ENCODE data around the gene ABCG4.
"Not testable (repeated sequence)": the region's sequence is repeated elsewhere in the genome, so short reads cannot be mapped to it uniquely, and the experiment has no call there.

Gene ABCG4

GRCh38 chr11:119201236-119201635 lies 52.4 kb downstream of the ABCG4 start:
- WGBS (ENCODE audit: insufficient coverage) = 100% methylated on average over 4 of the region's 5 CpGs
- CTCF ChIA-PET = interaction anchor here (1.7 to 1.9 kb wide), 2 partner anchors 28 to 65 kb away, joined by 4 read pairs; no protein-coding TSS in a partner anchor
- POLR2A ChIA-PET = not testable (repeated sequence)

DNA sequence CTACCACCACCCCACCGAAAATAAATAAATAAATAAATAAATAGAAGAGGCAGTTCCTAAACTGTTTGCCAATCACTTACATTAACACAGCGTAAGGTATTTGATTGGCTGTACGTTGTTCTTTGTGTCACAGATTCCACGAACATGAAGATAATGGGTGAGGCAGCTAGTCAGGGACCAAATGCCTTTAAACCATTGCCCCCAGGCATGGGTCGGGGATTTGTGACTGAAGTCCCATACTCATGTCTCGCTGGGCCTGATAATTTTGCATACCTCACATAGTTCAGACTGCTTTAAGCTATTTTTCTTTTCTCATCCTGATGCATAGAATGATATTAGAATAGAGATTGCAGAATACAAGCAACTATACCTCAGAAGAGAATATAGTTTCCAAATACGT lies 53.7 kb downstream of the ABCG4 start:
- POLR2A ChIA-PET = no interaction called here
- H3K4me3 ChIP-seq (ENCODE audit: control insufficient read depth in 1 of 7, extremely low read depth in 1 of 7, insufficient read depth in 4 of 7, low read depth in 2 of 7, low read length in 6 of 7) = no peak overlapping the region
- DNase-seq = no peak
- CTCF ChIA-PET = interaction anchor here (1.0 to 1.7 kb wide), 4 partner anchors 12 to 121 kb away, joined by 3 to 4 read pairs (median 3); no protein-coding TSS in a partner anchor
- H3K36me3 ChIP-seq (ENCODE audit: control insufficient read depth in 4 of 4, insufficient read depth in 4 of 4, low read length in 3 of 4) = no peaks in the 10 kb centered on the region
- WGBS (ENCODE audit: insufficient coverage) = 97% methylated on average over 5 of the region's 7 CpGs
- H3K27me3 ChIP-seq (replicated peaks in 2 of 5; ENCODE audit: control insufficient read depth in 4 of 5, insufficient read depth in 5 of 5, low read length in 4 of 5) = no peaks in the 10 kb centered on the region
- no peak overlapping the region for H3K27ac ChIP-seq (ENCODE audit: insufficient read depth in 1 of 2, low read depth in 1 of 2, low read length in 2 of 2, poor library complexity in 1 of 2, severe bottlenecking in 2 of 2)
- H3K9me3 ChIP-seq (ENCODE audit: control extremely low read depth in 1 of 5, control insufficient read depth in 4 of 5, insufficient read depth in 2 of 5, low read depth in 1 of 5, low read length in 4 of 5) = no peaks in the 10 kb centered on the region
- H3K4me1 ChIP-seq (ENCODE audit: control extremely low read depth in 1 of 4, control insufficient read depth in 4 of 4, insufficient read depth in 4 of 4, low read length in 3 of 4) = peaks cover 13 to 19% (median 17%) of the 10 kb centered on the region in 4 experiments

More at GRCh38 chr11:119201236-119201635, 52.4 kb downstream of the ABCG4 start:
- not testable (repeated sequence) for H3K4me3 ChIP-seq (ENCODE audit: control insufficient read depth in 1 of 7, extremely low read depth in 1 of 7, insufficient read depth in 4 of 7, low read depth in 2 of 7, low read length in 6 of 7); H3K36me3 ChIP-seq (ENCODE audit: control insufficient read depth in 4 of 4, insufficient read depth in 4 of 4, low read length in 3 of 4); H3K9me3 ChIP-seq (ENCODE audit: control extremely low read depth in 1 of 5, control insufficient read depth in 4 of 5, insufficient read depth in 2 of 5, low read depth in 1 of 5, low read length in 4 of 5); H3K27me3 ChIP-seq (replicated peaks in 2 of 5; ENCODE audit: control insufficient read depth in 4 of 5, insufficient read depth in 5 of 5, low read length in 4 of 5); DNase-seq; H3K27ac ChIP-seq (ENCODE audit: insufficient read depth in 1 of 2, low read depth in 1 of 2, low read length in 2 of 2, poor library complexity in 1 of 2, severe bottlenecking in 2 of 2)
- H3K4me1 ChIP-seq (ENCODE audit: control extremely low read depth in 1 of 4, control insufficient read depth in 4 of 4, insufficient read depth in 4 of 4, low read length in 3 of 4) = peaks cover 11 to 12% (median 12%) of the 10 kb centered on the region in 4 experiments

GRCh38 chr11:119204066-119204465 lies 55.2 kb downstream of the ABCG4 start:
- H3K36me3 ChIP-seq (ENCODE audit: control insufficient read depth in 4 of 4, insufficient read depth in 4 of 4, low read length in 3 of 4) = no peaks in the 10 kb centered on the region
- ChIA-PET POLR2A (no interaction called here), CTCF (interaction anchor here (0.8 to 1.7 kb wide), 9 partner anchors 21 to 135 kb away, joined by 3 to 6 read pairs (median 3); partner anchors contain the start of gene C2CD2L)
- WGBS (ENCODE audit: insufficient coverage) = 97% methylated on average over 8 of the region's 9 CpGs
- H3K4me3 ChIP-seq (ENCODE audit: control insufficient read depth in 1 of 7, extremely low read depth in 1 of 7, insufficient read depth in 4 of 7, low read depth in 2 of 7, low read length in 6 of 7) = no peak overlapping the region
- DNase-seq = no peak
- H3K4me1 ChIP-seq (ENCODE audit: control extremely low read depth in 1 of 4, control insufficient read depth in 4 of 4, insufficient read depth in 4 of 4, low read length in 3 of 4) = peaks cover 17 to 24% (median 22%) of the 10 kb centered on the region in 4 experiments
- no peak overlapping the region for H3K27ac ChIP-seq (ENCODE audit: insufficient read depth in 1 of 2, low read depth in 1 of 2, low read length in 2 of 2, poor library complexity in 1 of 2, severe bottlenecking in 2 of 2)
- H3K27me3 ChIP-seq (replicated peaks in 2 of 5; ENCODE audit: control insufficient read depth in 4 of 5, insufficient read depth in 5 of 5, low read length in 4 of 5) = no peaks in the 10 kb centered on the region
- no peaks in the 10 kb centered on the region for H3K9me3 ChIP-seq (ENCODE audit: control extremely low read depth in 1 of 5, control insufficient read depth in 4 of 5, insufficient read depth in 2 of 5, low read depth in 1 of 5, low read length in 4 of 5)

- H3K36me3 ChIP-seq (ENCODE audit: control insufficient read depth in 4 of 4, insufficient read depth in 4 of 4, low read length in 3 of 4) = no peaks in the 10 kb centered on the region
- ChIA-PET POLR2A (no interaction called here), CTCF (interaction anchor here (0.6 to 1.6 kb wide), 8 partner anchors 36 to 134 kb away, joined by 3 to 6 read pairs (median 3); no protein-coding TSS in a partner anchor)
- peak overlapping the region in 1 of 2 experiments; percentile 71 for H3K27ac ChIP-seq (ENCODE audit: insufficient read depth in 1 of 2, low read depth in 1 of 2, low read length in 2 of 2, poor library complexity in 1 of 2, severe bottlenecking in 2 of 2)
- H3K4me3 ChIP-seq (ENCODE audit: control insufficient read depth in 1 of 7, extremely low read depth in 1 of 7, insufficient read depth in 4 of 7, low read depth in 2 of 7, low read length in 6 of 7) = peak overlapping the region in 6 of 7 experiments; percentile 70 to 93 (median 89)
- H3K27me3 ChIP-seq (replicated peaks in 2 of 5; ENCODE audit: control insufficient read depth in 4 of 5, insufficient read depth in 5 of 5, low read length in 4 of 5) = no peaks in the 10 kb centered on the region
- WGBS (ENCODE audit: insufficient coverage) = 21% methylated on average over 5 of the region's 10 CpGs
- H3K9me3 ChIP-seq (ENCODE audit: control extremely low read depth in 1 of 5, control insufficient read depth in 4 of 5, insufficient read depth in 2 of 5, low read depth in 1 of 5, low read length in 4 of 5) = no peaks in the 10 kb centered on the region
- DNase-seq = peak in 1 of 3 donors; percentile 8
- peaks cover 17 to 24% (median 22%) of the 10 kb centered on the region in 4 experiments for H3K4me1 ChIP-seq (ENCODE audit: control extremely low read depth in 1 of 4, control insufficient read depth in 4 of 4, insufficient read depth in 4 of 4, low read length in 3 of 4)
Observed at GRCh38 chr11:119205080-119205479, 56.2 kb downstream of the ABCG4 start.

- peak within 1 kb of the TSS; percentile 70 to 98 (median 88) for H3K4me3 ChIP-seq (ENCODE audit: control insufficient read depth in 1 of 7, extremely low read depth in 1 of 7, insufficient read depth in 4 of 7, low read depth in 2 of 7, low read length in 6 of 7)
- ChIA-PET POLR2A (interaction anchor here (0.5 kb wide), 1 partner anchor 9 kb away, joined by 4 read pairs; no protein-coding TSS in a partner anchor), CTCF (interaction anchor here (0.5 to 1.9 kb wide), 15 partner anchors 41 to 120 kb away, joined by 3 to 8 read pairs (median 3); partner anchors contain the start of gene HINFP)
- peak within 1 kb of the TSS in 1 of 2 experiments; percentile 71 for H3K27ac ChIP-seq (ENCODE audit: insufficient read depth in 1 of 2, low read depth in 1 of 2, low read length in 2 of 2, poor library complexity in 1 of 2, severe bottlenecking in 2 of 2)
- WGBS (ENCODE audit: insufficient coverage) = 0% methylated on average over 44 of the region's 88 CpGs
- H3K27me3 ChIP-seq (replicated peaks in 2 of 5; ENCODE audit: control insufficient read depth in 4 of 5, insufficient read depth in 5 of 5, low read length in 4 of 5) = no peaks in the 10 kb centered on the region
- peak; percentile 87 to 93 (median 90) for DNase-seq
- no peaks in the 10 kb centered on the region for H3K36me3 ChIP-seq (ENCODE audit: control insufficient read depth in 4 of 4, insufficient read depth in 4 of 4, low read length in 3 of 4)
- H3K9me3 ChIP-seq (ENCODE audit: control extremely low read depth in 1 of 5, control insufficient read depth in 4 of 5, insufficient read depth in 2 of 5, low read depth in 1 of 5, low read length in 4 of 5) = no peaks in the 10 kb centered on the region
- peaks cover 17 to 24% (median 22%) of the 10 kb centered on the region in 4 experiments for H3K4me1 ChIP-seq (ENCODE audit: control extremely low read depth in 1 of 4, control insufficient read depth in 4 of 4, insufficient read depth in 4 of 4, low read length in 3 of 4)
Observed at GRCh38 chr11:119205574-119206510, 57.0 kb downstream of the ABCG4 start, which contains the start of gene CBL. Gene CBL (plus strand): TSS chr11:119206339. CDS start chr11:119206418, 79 bp downstream.

DNA sequence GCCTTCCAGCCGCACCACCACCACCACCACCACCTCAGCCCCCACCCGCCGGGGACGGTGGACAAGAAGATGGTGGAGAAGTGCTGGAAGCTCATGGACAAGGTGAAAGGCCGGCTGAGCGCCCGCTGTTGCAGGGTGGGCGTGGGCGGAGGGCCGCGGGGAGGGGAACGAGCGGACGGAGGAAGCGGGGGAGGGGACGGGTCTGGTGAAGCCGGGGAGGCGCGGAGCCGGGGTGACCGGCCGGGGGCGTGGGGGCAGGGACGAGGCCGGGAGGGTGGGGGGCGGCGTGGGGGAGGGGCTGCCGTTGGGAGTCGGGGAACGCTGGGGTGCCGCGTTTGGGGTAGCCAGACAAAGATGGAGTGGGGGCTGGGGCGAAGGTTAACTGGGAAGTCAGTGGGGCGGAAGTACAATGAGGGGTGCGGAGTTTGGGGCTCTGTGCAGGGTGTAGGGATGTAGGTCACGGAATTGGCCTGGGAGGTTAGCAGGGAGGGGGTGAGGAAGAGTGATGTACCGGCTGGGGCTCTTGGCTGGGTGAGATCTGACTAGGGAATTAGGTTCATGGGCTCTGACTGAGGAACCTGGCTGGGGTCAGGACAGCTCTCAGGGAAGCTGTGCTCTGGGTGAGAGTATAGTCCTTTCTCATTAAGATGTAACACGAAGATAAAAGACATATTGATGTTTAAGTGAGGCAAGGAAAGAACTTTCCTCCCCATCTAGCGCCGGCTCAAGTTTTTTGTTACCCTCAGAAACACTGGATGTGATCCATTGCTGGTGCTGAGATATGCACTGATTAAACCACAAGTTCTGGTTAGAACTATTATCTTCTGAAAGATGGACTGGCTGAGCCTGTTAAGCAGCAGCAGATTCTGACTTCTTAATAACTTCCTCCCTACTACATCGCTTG lies 57.9 kb downstream of the ABCG4 start:
- Histone ChIP-seq H3K27me3 (replicated peaks in 2 of 5; ENCODE audit: control insufficient read depth in 4 of 5, insufficient read depth in 5 of 5, low read length in 4 of 5) (no peaks in the 10 kb centered on the region), H3K4me3 (ENCODE audit: control insufficient read depth in 1 of 7, extremely low read depth in 1 of 7, insufficient read depth in 4 of 7, low read depth in 2 of 7, low read length in 6 of 7) (peak overlapping the region; percentile 70 to 98 (median 88))

More for the DNA sequence above, 57.9 kb downstream of the ABCG4 start:
- ChIA-PET CTCF (interaction anchor here (0.5 to 1.9 kb wide), 13 partner anchors 10 to 119 kb away, joined by 3 to 8 read pairs (median 4); partner anchors contain the start of gene HINFP), POLR2A (no interaction called here)
- Histone ChIP-seq H3K27ac (ENCODE audit: insufficient read depth in 1 of 2, low read depth in 1 of 2, low read length in 2 of 2, poor library complexity in 1 of 2, severe bottlenecking in 2 of 2) (peak overlapping the region in 1 of 2 experiments; percentile 71), H3K36me3 (ENCODE audit: control insufficient read depth in 4 of 4, insufficient read depth in 4 of 4, low read length in 3 of 4) (no peaks in the 10 kb centered on the region), H3K9me3 (ENCODE audit: control extremely low read depth in 1 of 5, control insufficient read depth in 4 of 5, insufficient read depth in 2 of 5, low read depth in 1 of 5, low read length in 4 of 5) (no peaks in the 10 kb centered on the region), H3K4me1 (ENCODE audit: control extremely low read depth in 1 of 4, control insufficient read depth in 4 of 4, insufficient read depth in 4 of 4, low read length in 3 of 4) (peaks cover 17 to 24% (median 22%) of the 10 kb centered on the region in 4 experiments)
- peak in 2 of 3 donors; percentile 22 to 33 for DNase-seq
- WGBS (ENCODE audit: insufficient coverage) = 0% methylated on average over 16 of the region's 41 CpGs
